PC-3 (cell line): ENCODE results near the gene RERG.

Experiments
- EZH2 ChIP-seq: fragments of 300-600 bp; sonication (generic); IDR thresholded peaks from one replicate; pipeline ENCODE4 v1.6.1; 2017; ENCODE audit warnings: antibody characterized with exemption, mild to moderate bottlenecking, low read length; ENCODE audit not compliant: unreplicated experiment
- TF ChIP-seq, protein P1 (sequence below): fragments of 300-600 bp; sonication (generic); conservative IDR thresholded peaks from 2 replicates; pipeline ENCODE4 v1.5.1; 2017; ENCODE audit warnings: antibody characterized with exemption, low read depth, mild to moderate bottlenecking, low read length

GRCh38 chr12:15205341-15206010 lies 15.7 kb downstream of the RERG start:
- TF ChIP-seq, protein P1, sequence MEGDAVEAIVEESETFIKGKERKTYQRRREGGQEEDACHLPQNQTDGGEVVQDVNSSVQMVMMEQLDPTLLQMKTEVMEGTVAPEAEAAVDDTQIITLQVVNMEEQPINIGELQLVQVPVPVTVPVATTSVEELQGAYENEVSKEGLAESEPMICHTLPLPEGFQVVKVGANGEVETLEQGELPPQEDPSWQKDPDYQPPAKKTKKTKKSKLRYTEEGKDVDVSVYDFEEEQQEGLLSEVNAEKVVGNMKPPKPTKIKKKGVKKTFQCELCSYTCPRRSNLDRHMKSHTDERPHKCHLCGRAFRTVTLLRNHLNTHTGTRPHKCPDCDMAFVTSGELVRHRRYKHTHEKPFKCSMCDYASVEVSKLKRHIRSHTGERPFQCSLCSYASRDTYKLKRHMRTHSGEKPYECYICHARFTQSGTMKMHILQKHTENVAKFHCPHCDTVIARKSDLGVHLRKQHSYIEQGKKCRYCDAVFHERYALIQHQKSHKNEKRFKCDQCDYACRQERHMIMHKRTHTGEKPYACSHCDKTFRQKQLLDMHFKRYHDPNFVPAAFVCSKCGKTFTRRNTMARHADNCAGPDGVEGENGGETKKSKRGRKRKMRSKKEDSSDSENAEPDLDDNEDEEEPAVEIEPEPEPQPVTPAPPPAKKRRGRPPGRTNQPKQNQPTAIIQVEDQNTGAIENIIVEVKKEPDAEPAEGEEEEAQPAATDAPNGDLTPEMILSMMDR: no peak
- TF ChIP-seq EZH2: no peak
